A549 treated with dexamethasone at 1 μM for 4 hours (cell line): ENCODE measurements around the gene STUM. TPM values are rescaled to one million over a fixed set of nuclear protein-coding genes. Genes with fewer than 3 reads are reported as not detected.

ENCODE experiments used
- total RNA-seq: library from RNA; stranded (reverse); fragments of 200-300 nt; extraction: Qiagen RNA extraction; gene quantifications from 5 replicates; pipeline ENCODE4 v1.2.3, GENCODE V29; 2022

STUM gene, protein sequence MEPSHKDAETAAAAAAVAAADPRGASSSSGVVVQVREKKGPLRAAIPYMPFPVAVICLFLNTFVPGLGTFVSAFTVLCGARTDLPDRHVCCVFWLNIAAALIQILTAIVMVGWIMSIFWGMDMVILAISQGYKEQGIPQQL
- not detected in 5 replicates for total RNA-seq

DNA sequence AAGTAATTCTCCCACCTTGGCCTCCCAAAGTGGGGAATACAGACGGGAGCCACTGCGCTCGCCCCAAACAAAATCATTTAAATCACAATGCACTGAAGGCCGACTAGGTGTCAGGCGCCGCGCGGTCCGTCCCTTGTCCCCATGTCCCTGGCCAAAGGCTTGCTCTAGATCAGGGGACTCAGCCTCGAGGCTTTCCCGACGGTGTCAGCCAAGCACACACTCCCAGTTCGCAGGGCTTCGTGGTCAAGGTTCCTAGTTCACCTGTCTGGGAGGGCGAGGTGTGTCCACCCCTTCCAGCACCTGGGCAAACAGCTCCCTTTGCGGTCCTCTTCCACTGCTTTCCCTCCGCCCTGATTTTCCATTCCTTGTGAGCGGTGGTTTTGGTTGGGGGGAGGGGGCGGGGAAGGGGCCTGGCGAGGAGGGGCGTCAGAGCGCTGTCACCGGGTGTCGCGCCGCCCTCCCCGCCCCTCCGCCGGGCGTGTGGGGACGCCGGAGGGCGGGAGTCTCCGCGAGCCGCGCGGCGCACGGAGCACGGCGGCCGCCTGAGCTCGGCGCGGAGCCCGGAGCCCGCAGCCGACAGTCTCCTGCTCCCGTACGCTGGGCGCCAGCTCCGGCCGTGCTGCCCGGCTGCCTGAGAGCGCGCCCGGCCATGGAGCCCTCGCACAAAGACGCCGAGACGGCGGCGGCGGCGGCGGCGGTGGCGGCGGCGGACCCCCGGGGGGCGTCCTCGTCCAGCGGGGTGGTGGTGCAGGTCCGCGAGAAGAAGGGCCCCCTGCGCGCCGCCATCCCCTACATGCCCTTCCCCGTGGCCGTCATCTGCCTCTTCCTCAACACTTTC, at the start of gene STUM:
TSS of gene STUM (plus strand) at position 509 of the 838 bp plus-strand sequence. CDS start at position 650, 141 bp downstream.

Other genes starting within 250 kb of the STUM start
- 6.3 to 8.3 TPM (median 6.8 TPM) in 5 replicates for gene LIN9, start 239.6 kb upstream of the STUM start, total RNA-seq
- gene PARP1, start 140.7 kb upstream of the STUM start, total RNA-seq: 101 to 122 TPM (median 116 TPM) in 5 replicates
- gene ITPKB, start 190.5 kb downstream of the STUM start, total RNA-seq: 2.2 to 3.1 TPM (median 2.9 TPM) in 5 replicates